Measurements from ENCODE around the gene COG2.
"Not testable (repeated sequence)": the region's sequence is repeated elsewhere in the genome, so short reads cannot be mapped to it uniquely, and the experiment has no call there.

Gene COG2

GRCh38 chr1:230642263-230642959, at the start of gene COG2:
TSS of gene COG2 (plus strand) at chr1:230642481. CDS start at chr1:230642607, 126 bp downstream.
- DNase-seq: peak; percentile 97

GRCh38 chr1:230592848-230593414, 49.4 kb upstream of the COG2 start:
- DNase-seq: no peak

- DNase-seq: no peak
These were observed 48.0 kb upstream of the COG2 start for GRCh38 chr1:230594214-230594773.

GRCh38 chr1:230595181-230595580, 47.1 kb upstream of the COG2 start:
- no peak for DNase-seq

- no peak for DNase-seq
These were observed 46.0 kb upstream of the COG2 start for GRCh38 chr1:230596306-230596705.

- no peak for DNase-seq
These were observed 43.5 kb upstream of the COG2 start for GRCh38 chr1:230598745-230599144.

GRCh38 chr1:230599926-230600656, 42.2 kb upstream of the COG2 start:
- DNase-seq: no peak

GRCh38 chr1:230600657-230601400, 41.5 kb upstream of the COG2 start:
- not testable (repeated sequence) for DNase-seq

- no peak for DNase-seq
These were observed 33.1 kb upstream of the COG2 start for GRCh38 chr1:230609208-230609607.

GRCh38 chr1:230610589-230610988, 31.7 kb upstream of the COG2 start:
- no peak for DNase-seq

GRCh38 chr1:230611128-230611877, 31.0 kb upstream of the COG2 start:
- DNase-seq: no peak

GRCh38 chr1:230611878-230612235, 30.4 kb upstream of the COG2 start:
- DNase-seq: no peak

GRCh38 chr1:230612651-230613050, 29.6 kb upstream of the COG2 start:
- no peak for DNase-seq

- DNase-seq: no peak
These were observed 28.2 kb upstream of the COG2 start for GRCh38 chr1:230614121-230614520.

- DNase-seq: no peak
These were observed 23.7 kb upstream of the COG2 start for GRCh38 chr1:230618537-230618936.

GRCh38 chr1:230620649-230621323, 21.5 kb upstream of the COG2 start:
- no peak for DNase-seq

GRCh38 chr1:230621324-230622030, 20.8 kb upstream of the COG2 start:
- DNase-seq: no peak

GRCh38 chr1:230622151-230622550, 20.1 kb upstream of the COG2 start:
- DNase-seq: no peak

GRCh38 chr1:230624097-230624713, 18.1 kb upstream of the COG2 start:
- no peak for DNase-seq

- DNase-seq: no peak
These were observed 16.0 kb upstream of the COG2 start for GRCh38 chr1:230626232-230626631.

GRCh38 chr1:230627767-230628166, 14.5 kb upstream of the COG2 start:
- no peak for DNase-seq

Measured in CD4-positive, alpha-beta T cell treated with Interleukin-17A for 4 hours (primary cell).